Gastroesophageal sphincter (tissue), 3 donors: ENCODE results near the gene GRAMD2B.
A peak's percentile ranks its signal among the peaks of the same experiment; 100 is the strongest.

Source experiments
- EP300 ChIP-seq: sonication (generic); formaldehyde crosslinking; IDR thresholded peaks from one replicate; pipeline ENCODE4 v1.6.1; 2017; ENCODE audit warnings: antibody characterized with exemption, mild to moderate bottlenecking
- POLR2A ChIP-seq, 2 donors: fragments of 450-650 bp; IDR thresholded peaks; one replicate each; pipeline ENCODE4 v1.6.1; 2017; ENCODE audit warnings: antibody characterized with exemption in 2 of 2, mild to moderate bottlenecking in 2 of 2, moderate library complexity in 1 of 2
- POLR2AphosphoS5 ChIP-seq: sonication (generic); formaldehyde crosslinking; IDR thresholded peaks from one replicate; pipeline ENCODE4 v1.6.1; 2017; ENCODE audit warnings: antibody characterized with exemption
- TF ChIP-seq, protein P1 (sequence below), 4 experiments: fragments of 200-600 bp in 2 of 4; fragments of 450-650 bp in 2 of 4; sonication (generic) in 1 of 4; IDR thresholded peaks; one replicate each; pipeline ENCODE4 v1.5.1; 2017 to 2019; ENCODE audit warnings: antibody characterized with exemption in 4 of 4, mild to moderate bottlenecking in 2 of 4, moderate library complexity in 2 of 4

DNA sequence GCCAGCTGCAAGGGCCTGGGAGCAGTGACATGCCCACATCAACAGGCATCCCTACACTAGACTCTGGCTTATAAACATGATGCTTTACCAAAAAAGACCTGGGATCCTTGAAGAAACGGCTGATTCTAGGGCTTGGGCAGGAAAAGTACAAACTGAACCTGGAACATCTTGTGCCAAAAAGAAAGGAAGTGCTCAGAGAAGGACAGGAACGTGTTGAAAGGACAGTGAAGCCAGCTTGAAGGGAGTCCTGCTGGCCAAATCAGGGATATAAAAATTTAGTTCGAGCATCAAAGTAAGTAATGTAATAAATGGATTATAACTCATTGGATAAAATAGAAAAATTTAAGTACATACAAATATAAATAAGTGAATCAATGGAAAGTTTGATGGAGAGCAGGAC is 113.7 kb downstream of the GRAMD2B start:
- TF ChIP-seq, protein P1, sequence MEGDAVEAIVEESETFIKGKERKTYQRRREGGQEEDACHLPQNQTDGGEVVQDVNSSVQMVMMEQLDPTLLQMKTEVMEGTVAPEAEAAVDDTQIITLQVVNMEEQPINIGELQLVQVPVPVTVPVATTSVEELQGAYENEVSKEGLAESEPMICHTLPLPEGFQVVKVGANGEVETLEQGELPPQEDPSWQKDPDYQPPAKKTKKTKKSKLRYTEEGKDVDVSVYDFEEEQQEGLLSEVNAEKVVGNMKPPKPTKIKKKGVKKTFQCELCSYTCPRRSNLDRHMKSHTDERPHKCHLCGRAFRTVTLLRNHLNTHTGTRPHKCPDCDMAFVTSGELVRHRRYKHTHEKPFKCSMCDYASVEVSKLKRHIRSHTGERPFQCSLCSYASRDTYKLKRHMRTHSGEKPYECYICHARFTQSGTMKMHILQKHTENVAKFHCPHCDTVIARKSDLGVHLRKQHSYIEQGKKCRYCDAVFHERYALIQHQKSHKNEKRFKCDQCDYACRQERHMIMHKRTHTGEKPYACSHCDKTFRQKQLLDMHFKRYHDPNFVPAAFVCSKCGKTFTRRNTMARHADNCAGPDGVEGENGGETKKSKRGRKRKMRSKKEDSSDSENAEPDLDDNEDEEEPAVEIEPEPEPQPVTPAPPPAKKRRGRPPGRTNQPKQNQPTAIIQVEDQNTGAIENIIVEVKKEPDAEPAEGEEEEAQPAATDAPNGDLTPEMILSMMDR (IDR thresholded peaks at IDR 0.05): peak; percentile 8 to 47 (median 32)
- peak; percentile 29 for TF ChIP-seq POLR2AphosphoS5
- TF ChIP-seq POLR2A (IDR thresholded peaks at IDR 0.05): no peak
- no peak for TF ChIP-seq EP300
